GM18873 (cell line): ENCODE data around the gene ARHGEF40.

Source experiments
- ATAC-seq: cut with Tn5 transposase; IDR thresholded peaks from one replicate; pipeline ENCODE4 v1.9.1; 2021; ENCODE audit warnings: mild to moderate bottlenecking, moderate library complexity, moderate number of reproducible peaks; ENCODE audit not compliant: unreplicated experiment, low FRiP score

Gene ARHGEF40

DNA sequence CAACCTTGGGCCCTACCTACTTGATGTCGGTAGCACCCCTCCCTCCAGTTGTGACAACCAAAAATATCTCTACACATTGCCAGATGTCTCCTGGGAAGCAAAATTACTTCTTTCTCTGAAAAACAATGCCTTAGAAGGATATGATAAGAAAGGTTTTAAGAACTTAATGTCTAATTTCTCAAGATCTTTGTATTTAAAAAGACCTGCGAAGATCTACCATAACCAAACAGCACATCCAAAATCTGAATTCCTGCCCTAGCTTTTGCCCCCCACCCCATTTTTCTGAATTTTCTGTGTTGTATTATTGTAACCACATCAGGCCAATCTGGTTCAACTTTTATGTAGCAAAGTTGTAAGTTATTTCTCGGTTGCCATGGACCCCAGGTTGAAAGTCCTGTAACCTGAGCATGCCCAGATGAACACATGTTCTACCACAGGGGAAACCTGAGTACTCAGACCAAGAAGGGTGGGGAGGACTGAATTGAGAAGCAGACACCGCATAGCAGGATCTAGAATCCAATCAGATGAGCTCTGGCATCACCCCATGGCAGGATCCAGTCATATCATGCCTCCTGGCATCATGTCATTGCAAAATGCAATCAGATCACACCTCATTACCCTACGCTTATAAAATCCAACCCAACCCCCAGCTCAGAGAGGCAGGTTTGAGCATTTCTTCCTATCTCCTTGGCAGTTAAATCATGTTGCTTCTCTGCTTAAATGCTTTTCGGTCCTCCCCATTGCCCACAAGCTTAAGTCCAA lies 39.5 kb downstream of the ARHGEF40 start:
- no peak for ATAC-seq

DNA sequence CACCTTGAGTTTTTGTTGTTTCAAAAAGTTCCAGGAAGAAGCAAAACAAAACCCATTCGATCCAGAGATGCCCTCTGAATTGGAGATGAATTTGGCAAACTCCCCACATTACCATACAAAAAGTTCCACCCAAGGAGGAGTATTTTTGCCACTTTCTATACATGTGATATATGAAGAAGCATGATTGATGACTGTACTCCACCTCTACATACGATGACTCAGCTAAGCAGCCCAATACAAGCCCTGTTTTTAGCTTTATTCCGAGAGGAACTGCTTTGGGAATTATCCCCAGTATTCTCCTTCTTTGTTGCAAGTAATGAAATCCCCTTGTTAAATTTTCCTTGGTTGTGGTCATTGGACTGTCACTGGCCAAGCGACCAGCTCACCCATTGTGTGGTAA lies 42.2 kb downstream of the ARHGEF40 start:
- ATAC-seq: no peak

DNA sequence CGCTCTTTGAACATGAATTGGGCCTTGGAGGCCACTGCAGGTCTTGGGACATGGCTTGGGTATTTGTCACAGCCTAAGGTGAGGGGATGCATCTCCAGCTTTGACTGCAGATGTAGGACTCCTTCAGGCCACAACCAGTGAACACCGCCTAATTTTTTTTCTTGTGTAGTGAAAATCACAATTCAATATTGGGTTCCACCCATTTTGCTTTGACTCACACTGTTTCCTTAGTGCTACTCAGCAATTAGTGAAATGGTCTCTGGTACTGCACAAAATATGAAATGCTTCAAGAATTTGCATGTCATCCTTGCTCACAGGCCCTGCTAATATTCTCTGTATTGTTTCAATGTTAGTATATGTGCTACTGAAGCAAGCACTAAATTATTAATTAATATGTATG lies 43.3 kb downstream of the ARHGEF40 start:
- no peak for ATAC-seq

DNA sequence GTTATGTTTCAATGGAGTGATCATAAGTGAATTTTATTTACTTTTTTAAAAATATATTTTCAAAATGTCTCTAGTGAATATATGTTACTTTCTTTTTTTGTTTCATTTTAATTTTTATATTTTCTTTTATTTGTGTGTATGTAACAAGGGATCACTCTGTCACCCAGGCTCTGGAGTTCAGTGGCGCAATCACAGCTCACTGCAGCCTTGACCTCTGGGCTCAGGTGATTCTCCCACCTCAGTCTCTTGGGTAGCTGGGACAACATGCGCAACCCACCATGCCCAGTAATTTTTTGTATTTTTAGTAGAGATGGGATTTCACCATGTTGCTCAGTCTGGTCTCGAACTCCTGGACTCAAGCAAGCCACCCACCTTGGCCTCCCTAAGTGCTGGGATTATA lies 48.8 kb downstream of the ARHGEF40 start:
- no peak for ATAC-seq

DNA sequence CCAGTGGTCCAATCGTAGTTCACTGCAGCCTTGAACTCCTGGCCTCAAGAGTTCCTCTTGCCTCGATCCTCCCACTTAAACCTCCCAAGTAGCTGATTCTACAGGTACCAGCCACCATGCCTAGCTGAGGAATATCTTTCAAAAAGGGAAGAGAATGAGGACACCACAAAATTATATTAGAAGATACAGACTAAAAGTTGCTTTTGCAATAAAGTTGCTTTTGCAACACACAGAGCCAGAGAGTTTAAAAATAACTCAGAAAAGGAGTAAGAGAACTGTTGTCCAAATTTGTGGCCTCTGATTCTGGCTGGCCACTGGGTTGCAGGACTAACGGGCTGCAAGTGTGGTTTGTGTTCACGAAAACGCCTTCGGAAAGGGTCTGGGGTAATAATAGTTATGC lies 50.6 kb downstream of the ARHGEF40 start:
- no peak for ATAC-seq

DNA sequence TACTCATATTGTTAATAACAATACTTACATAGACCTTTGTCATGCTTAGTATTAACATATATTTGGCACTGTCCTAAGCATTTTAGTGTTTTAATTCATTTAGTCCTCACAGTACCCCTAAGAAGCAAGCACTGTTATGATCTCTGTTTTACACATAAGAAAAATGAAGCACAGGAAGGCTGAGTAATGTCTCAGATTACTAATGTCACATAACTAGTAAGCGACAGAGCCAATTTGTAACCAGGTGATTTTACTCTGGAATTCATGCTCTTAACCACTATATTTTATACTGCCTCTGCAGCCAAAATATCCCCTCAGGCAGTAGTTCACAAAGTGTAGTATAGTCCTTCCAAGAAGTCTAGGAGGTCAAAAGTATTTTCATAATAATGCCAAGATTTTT lies 51.0 kb downstream of the ARHGEF40 start:
- no peak for ATAC-seq

DNA sequence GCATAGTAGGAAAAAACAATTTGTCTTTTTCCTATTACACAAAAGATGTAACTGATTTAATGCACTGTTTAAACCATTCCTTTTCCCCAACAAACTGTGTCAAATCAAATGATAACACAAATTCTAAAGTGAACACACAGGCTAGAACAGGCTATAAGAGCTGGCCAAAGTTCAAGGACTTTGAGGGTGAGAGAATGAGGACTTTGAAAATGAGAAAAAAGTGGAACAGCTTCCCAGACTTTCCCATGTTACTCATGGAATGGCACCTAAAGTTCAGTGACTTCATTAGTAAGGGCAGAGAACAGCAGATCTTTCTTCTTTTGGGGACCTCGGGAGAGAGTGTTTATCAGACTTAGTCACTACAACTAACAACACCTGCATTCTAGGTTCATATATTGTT lies 53.3 kb downstream of the ARHGEF40 start:
- no peak for ATAC-seq

DNA sequence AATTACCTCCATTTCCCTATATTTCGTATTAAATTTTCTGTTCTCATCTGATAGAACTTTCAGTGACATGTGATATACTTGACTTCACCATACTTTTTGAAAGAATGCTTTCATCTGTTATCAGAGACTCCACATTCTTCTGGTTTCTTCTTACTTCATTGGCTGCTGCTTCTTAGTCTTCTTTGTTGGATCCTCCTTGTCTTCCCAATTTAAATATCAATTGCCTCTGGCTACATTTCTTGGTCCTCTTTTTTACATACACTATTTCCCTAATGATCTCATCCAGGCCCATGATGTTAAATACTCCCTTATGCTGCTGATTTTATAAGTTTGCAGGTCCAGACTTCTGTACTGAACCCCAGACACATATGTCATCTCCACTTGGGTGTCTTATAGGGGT lies 63.8 kb downstream of the ARHGEF40 start:
- ATAC-seq: no peak

DNA sequence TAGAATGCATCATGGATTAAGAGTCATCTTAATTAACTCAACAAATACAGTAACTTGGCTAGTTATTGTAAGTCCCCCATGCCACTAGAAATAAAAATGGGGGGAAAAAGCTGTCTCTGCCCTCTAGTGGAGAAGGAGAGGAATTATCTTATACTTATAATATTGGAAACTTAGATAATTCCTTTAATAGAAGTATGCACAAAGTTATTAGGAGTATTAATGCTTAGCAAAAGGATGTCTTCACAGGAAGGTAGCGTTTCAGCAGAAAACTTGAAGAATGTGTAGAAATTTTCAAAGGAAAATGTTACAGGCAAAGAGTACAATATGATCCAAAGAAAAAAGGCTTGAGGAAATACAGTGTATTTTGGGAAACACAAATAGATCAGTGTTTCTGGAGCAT lies 65.9 kb downstream of the ARHGEF40 start:
- no peak for ATAC-seq
